Measurements from ENCODE around the gene SLC12A1.

Gene SLC12A1

GRCh38 chr15:48282216-48282615 is 76.1 kb downstream of the SLC12A1 start:
- no peak for TF ChIP-seq POLR2AphosphoS5 (IDR thresholded peaks at IDR 0.05; ENCODE audit: low read depth, low read length)
- no peak for TF ChIP-seq SIN3A (IDR thresholded peaks at IDR 0.05; ENCODE audit: borderline replicate concordance, insufficient read depth, low read length)
- TF ChIP-seq FOXP2 (optimal IDR thresholded peaks at IDR 0.05; ENCODE audit: borderline replicate concordance, extremely low read depth, extremely low read length, insufficient read depth) = no peak
- TF ChIP-seq, protein P1, sequence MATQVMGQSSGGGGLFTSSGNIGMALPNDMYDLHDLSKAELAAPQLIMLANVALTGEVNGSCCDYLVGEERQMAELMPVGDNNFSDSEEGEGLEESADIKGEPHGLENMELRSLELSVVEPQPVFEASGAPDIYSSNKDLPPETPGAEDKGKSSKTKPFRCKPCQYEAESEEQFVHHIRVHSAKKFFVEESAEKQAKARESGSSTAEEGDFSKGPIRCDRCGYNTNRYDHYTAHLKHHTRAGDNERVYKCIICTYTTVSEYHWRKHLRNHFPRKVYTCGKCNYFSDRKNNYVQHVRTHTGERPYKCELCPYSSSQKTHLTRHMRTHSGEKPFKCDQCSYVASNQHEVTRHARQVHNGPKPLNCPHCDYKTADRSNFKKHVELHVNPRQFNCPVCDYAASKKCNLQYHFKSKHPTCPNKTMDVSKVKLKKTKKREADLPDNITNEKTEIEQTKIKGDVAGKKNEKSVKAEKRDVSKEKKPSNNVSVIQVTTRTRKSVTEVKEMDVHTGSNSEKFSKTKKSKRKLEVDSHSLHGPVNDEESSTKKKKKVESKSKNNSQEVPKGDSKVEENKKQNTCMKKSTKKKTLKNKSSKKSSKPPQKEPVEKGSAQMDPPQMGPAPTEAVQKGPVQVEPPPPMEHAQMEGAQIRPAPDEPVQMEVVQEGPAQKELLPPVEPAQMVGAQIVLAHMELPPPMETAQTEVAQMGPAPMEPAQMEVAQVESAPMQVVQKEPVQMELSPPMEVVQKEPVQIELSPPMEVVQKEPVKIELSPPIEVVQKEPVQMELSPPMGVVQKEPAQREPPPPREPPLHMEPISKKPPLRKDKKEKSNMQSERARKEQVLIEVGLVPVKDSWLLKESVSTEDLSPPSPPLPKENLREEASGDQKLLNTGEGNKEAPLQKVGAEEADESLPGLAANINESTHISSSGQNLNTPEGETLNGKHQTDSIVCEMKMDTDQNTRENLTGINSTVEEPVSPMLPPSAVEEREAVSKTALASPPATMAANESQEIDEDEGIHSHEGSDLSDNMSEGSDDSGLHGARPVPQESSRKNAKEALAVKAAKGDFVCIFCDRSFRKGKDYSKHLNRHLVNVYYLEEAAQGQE (IDR thresholded peaks at IDR 0.05; ENCODE audit: insufficient read depth in 1 of 2, low read depth in 2 of 2, low read length in 2 of 2) = no peak
- TF ChIP-seq TAF1 (IDR thresholded peaks at IDR 0.05; ENCODE audit: borderline replicate concordance, insufficient read depth, low read length) = no peak

DNA sequence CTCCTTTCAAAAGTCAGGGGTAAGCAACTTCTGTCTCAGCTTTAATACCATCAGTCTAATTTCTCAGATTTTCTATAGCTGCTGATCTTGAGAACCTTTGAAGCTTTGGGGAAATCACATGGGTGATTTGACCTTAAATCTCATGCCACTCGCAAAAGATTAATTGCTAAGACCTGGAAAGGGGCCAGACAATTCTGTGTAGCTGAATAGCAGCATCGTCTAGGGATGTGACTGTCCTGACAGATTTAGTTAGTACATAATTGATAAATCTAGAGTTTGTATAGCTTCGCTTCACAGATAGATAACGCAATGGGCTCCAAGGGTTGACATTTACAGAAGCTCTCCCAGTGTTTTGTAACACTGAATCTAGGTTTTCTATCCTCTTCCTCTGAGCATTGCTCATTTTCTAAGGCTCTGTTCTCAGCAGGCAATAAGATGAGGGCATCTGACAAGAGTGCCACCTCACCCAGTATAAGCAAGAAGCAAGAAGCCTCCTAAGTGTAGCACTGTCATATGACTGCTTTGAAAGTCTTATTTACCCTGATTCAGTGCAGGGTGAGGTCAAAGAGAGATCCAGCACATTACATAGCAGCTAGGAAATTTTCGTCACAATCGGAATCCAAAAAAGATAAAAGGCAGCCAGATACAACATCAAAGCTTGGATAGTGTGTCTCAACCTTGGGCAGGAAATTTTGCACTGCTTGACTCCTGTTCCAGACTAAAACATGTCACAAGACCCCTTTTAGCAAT is 77.5 kb downstream of the SLC12A1 start:
- TF ChIP-seq SIN3A (IDR thresholded peaks at IDR 0.05; ENCODE audit: borderline replicate concordance, insufficient read depth, low read length) (no peak), TAF1 (IDR thresholded peaks at IDR 0.05; ENCODE audit: borderline replicate concordance, insufficient read depth, low read length) (no peak), POLR2AphosphoS5 (IDR thresholded peaks at IDR 0.05; ENCODE audit: low read depth, low read length) (no peak), FOXP2 (optimal IDR thresholded peaks at IDR 0.05; ENCODE audit: borderline replicate concordance, extremely low read depth, extremely low read length, insufficient read depth) (no peak)
- TF ChIP-seq, protein P1 (IDR thresholded peaks at IDR 0.05; ENCODE audit: insufficient read depth in 1 of 2, low read depth in 2 of 2, low read length in 2 of 2) = no peak

DNA sequence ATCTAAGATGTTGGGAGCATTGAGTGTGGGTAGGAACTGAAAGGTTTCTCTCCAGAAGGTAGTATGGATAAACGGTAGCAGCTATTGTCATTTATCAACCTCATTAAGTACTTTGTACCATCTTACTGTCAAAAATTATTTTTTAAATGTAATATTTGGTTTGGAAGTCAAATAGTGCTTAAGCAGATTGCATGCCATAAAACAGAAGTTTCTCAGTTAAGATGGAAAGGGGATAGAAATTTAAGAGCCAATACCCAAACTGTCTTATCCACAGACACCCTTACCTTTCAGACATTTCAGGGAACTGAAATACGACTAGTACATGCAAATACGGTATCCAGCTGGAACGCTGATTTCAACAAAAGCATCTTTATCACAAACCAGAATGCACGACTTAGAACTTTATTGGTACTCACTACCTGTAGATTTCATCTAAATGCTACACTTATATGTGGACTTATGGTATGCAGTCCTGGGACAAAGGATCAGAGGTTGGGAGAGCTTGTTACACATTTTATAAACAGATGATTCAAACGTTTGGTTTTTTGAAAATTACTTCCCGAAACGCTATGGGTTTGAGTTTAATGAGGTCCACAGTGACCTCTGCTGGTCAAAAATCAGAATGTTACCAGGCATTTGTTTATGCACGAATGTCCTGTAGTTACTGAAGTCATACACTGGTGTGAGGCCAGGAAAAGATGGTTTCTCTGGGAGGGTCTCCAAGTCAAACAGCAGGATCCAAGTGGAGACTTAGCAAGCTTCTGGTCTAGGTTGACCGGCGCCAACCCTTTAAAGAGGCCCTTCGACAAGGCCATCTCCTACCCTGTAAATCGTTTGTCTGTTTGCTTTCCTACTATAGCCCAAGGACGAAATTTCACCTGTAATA is 79.5 kb downstream of the SLC12A1 start:
- TF ChIP-seq SIN3A (IDR thresholded peaks at IDR 0.05; ENCODE audit: borderline replicate concordance, insufficient read depth, low read length) (no peak), FOXP2 (optimal IDR thresholded peaks at IDR 0.05; ENCODE audit: borderline replicate concordance, extremely low read depth, extremely low read length, insufficient read depth) (no peak), TAF1 (IDR thresholded peaks at IDR 0.05; ENCODE audit: borderline replicate concordance, insufficient read depth, low read length) (no peak), POLR2AphosphoS5 (IDR thresholded peaks at IDR 0.05; ENCODE audit: low read depth, low read length) (no peak)
- TF ChIP-seq, protein P1 (IDR thresholded peaks at IDR 0.05; ENCODE audit: insufficient read depth in 1 of 2, low read depth in 2 of 2, low read length in 2 of 2) = no peak

GRCh38 chr15:48289628-48290027 is 83.5 kb downstream of the SLC12A1 start:
- TF ChIP-seq SIN3A (IDR thresholded peaks at IDR 0.05; ENCODE audit: borderline replicate concordance, insufficient read depth, low read length) = no peak
- TF ChIP-seq, protein P1 (IDR thresholded peaks at IDR 0.05; ENCODE audit: insufficient read depth in 1 of 2, low read depth in 2 of 2, low read length in 2 of 2) = no peak
- no peak for TF ChIP-seq FOXP2 (optimal IDR thresholded peaks at IDR 0.05; ENCODE audit: borderline replicate concordance, extremely low read depth, extremely low read length, insufficient read depth)
- no peak for TF ChIP-seq POLR2AphosphoS5 (IDR thresholded peaks at IDR 0.05; ENCODE audit: low read depth, low read length)
- TF ChIP-seq TAF1 (IDR thresholded peaks at IDR 0.05; ENCODE audit: borderline replicate concordance, insufficient read depth, low read length) = no peak

All from PFSK-1 (cell line).